Spinal cord (tissue), 10 donors: Measurements from ENCODE around the gene SIGLEC11. TPM values are rescaled to one million over a fixed set of nuclear protein-coding genes. Genes with fewer than 3 reads are reported as not detected.
A peak's percentile ranks its signal among the peaks of the same experiment; 100 is the strongest.

Source experiments
- DNase-seq, 6 donors: peaks; one replicate each; pipeline versions ENCODE4 v3.0.0 to v3.0.0-alpha.2; 2013 to 2015; ENCODE audit warnings: low spot score in 6 of 6, low read depth in 4 of 6
- H3K27ac ChIP-seq: one replicate; pipeline ENCODE4 v1.5.1; 2013; ENCODE audit warnings: low read depth, low read length, control low read depth
- H3K27me3 ChIP-seq: one replicate; pipeline ENCODE4 v1.6.1; 2013; ENCODE audit warnings: low read length; ENCODE audit not compliant: control insufficient read depth, insufficient read depth
- H3K36me3 ChIP-seq: one replicate; pipeline ENCODE4 v1.6.1; 2013; ENCODE audit warnings: low read length; ENCODE audit not compliant: control insufficient read depth, insufficient read depth
- H3K4me1 ChIP-seq: one replicate; pipeline ENCODE4 v1.6.1; 2013; ENCODE audit warnings: low read length; ENCODE audit not compliant: control insufficient read depth, insufficient read depth
- H3K4me3 ChIP-seq: one replicate; pipeline ENCODE4 v1.5.1; 2013; ENCODE audit warnings: low read depth, low read length, control low read depth
- H3K9me3 ChIP-seq: one replicate; pipeline ENCODE4 v1.6.1; 2013; ENCODE audit warnings: low read length; ENCODE audit not compliant: control insufficient read depth, insufficient read depth
- WGBS: methylation state at CpG from one replicate; pipeline ENCODE4 v1.1.5; 2013; ENCODE audit warnings: missing lambda C conversion rate; ENCODE audit not compliant: insufficient coverage; 5-methylcytosine and 5-hydroxymethylcytosine counted together
- polyA plus RNA-seq, 2 donors: library from polyadenylated mRNA; unstranded; fragments of 120-200 nt; gene quantifications; one replicate each; pipeline ENCODE4 v1.2.1, GENCODE V29; 2013; ENCODE audit not compliant: insufficient read length in 2 of 2
- total RNA-seq, 2 donors: library from RNA; depleted of rRNA in 1 of 2; stranded (reverse); fragments of 120-200 nt in 1 of 2; fragments of >200 nt in 1 of 2; gene quantifications; one replicate each; pipeline versions ENCODE4 v1.2.3 to v1.2.4, GENCODE V29; 2013 to 2014
- donor health status: healthy.

The SIGLEC11 gene
- total and polyA plus RNA-seq, 4 donors = 0.52 to 1.7 (median 0.86) TPM

- no peaks in the 10 kb centered on the region for H3K9me3 ChIP-seq
- H3K4me1 ChIP-seq = peaks cover 5% of the 10 kb centered on the region
- H3K36me3 ChIP-seq = peaks cover 88% of the 10 kb centered on the region
- H3K27me3 ChIP-seq = no peaks in the 10 kb centered on the region
- no peak overlapping the region for H3K4me3 ChIP-seq
- DNase-seq = no peak
- WGBS = 91% methylated on average over 14 of the region's 16 CpGs
- no peak overlapping the region for H3K27ac ChIP-seq
Observed at GRCh38 chr19:50000841-50001557, 40.0 kb upstream of the SIGLEC11 start.

- H3K9me3 ChIP-seq = no peaks in the 10 kb centered on the region
- no peak overlapping the region for H3K27ac ChIP-seq
- WGBS = 93% methylated on average over 13 of the region's 20 CpGs
Observed at GRCh38 chr19:50000038-50000840, 39.3 kb upstream of the SIGLEC11 start.

GRCh38 chr19:49999371-50000010, 38.5 kb upstream of the SIGLEC11 start:
- Histone ChIP-seq H3K36me3 (peaks cover 87% of the 10 kb centered on the region), H3K4me3 (no peak overlapping the region), H3K9me3 (no peaks in the 10 kb centered on the region), H3K27me3 (no peaks in the 10 kb centered on the region), H3K4me1 (peaks cover 5% of the 10 kb centered on the region), H3K27ac (no peak overlapping the region)
- DNase-seq = peak in 2 of 6 donors; percentile 49
- WGBS = 66% methylated on average over 5 of the region's 6 CpGs

More at GRCh38 chr19:50000038-50000840, 39.3 kb upstream of the SIGLEC11 start:
- H3K4me1 ChIP-seq = peaks cover 5% of the 10 kb centered on the region
- DNase-seq = no peak
- no peaks in the 10 kb centered on the region for H3K27me3 ChIP-seq
- peaks cover 87% of the 10 kb centered on the region for H3K36me3 ChIP-seq
- H3K4me3 ChIP-seq = no peak overlapping the region

- Histone ChIP-seq H3K9me3 (no peaks in the 10 kb centered on the region), H3K36me3 (peaks cover 86% of the 10 kb centered on the region), H3K27me3 (no peaks in the 10 kb centered on the region), H3K4me1 (peaks cover 5% of the 10 kb centered on the region), H3K4me3 (no peak overlapping the region), H3K27ac (no peak overlapping the region)
- 91% methylated on average over 1 of the region's 5 CpGs for WGBS
- peak in 3 of 6 donors; percentile 7 to 80 (median 44) for DNase-seq
Observed at GRCh38 chr19:49997709-49998108, 36.7 kb upstream of the SIGLEC11 start.

GRCh38 chr19:49988433-49988832, 27.5 kb upstream of the SIGLEC11 start:
- 96% methylated on average over 9 of the region's 9 CpGs for WGBS
- no peak for DNase-seq

GRCh38 chr19:49988007-49988406, 27.0 kb upstream of the SIGLEC11 start:
- Histone ChIP-seq H3K27ac (no peak overlapping the region), H3K4me3 (no peak overlapping the region), H3K36me3 (peaks cover 72% of the 10 kb centered on the region), H3K27me3 (no peaks in the 10 kb centered on the region), H3K9me3 (no peaks in the 10 kb centered on the region), H3K4me1 (no peaks in the 10 kb centered on the region)
- no peak for DNase-seq
- 96% methylated on average over 5 of the region's 5 CpGs for WGBS

More at GRCh38 chr19:49988433-49988832, 27.5 kb upstream of the SIGLEC11 start:
- Histone ChIP-seq H3K27ac (no peak overlapping the region), H3K36me3 (peaks cover 72% of the 10 kb centered on the region), H3K27me3 (no peaks in the 10 kb centered on the region), H3K4me1 (no peaks in the 10 kb centered on the region), H3K4me3 (no peak overlapping the region), H3K9me3 (no peaks in the 10 kb centered on the region)

- Histone ChIP-seq H3K4me1 (no peaks in the 10 kb centered on the region), H3K4me3 (no peak overlapping the region), H3K27me3 (no peaks in the 10 kb centered on the region), H3K36me3 (peaks cover 71% of the 10 kb centered on the region), H3K27ac (no peak overlapping the region), H3K9me3 (no peaks in the 10 kb centered on the region)
- WGBS = 19% methylated on average over 9 of the region's 9 CpGs
- peak; percentile 57 to 93 (median 72) for DNase-seq
Observed at GRCh38 chr19:49987159-49987698, 26.3 kb upstream of the SIGLEC11 start.

- WGBS = 100% methylated on average over 2 of the region's 10 CpGs
- no peaks in the 10 kb centered on the region for H3K4me1 ChIP-seq
- no peaks in the 10 kb centered on the region for H3K27me3 ChIP-seq
- peaks cover 73% of the 10 kb centered on the region for H3K36me3 ChIP-seq
- no peaks in the 10 kb centered on the region for H3K9me3 ChIP-seq
- no peak for DNase-seq
- H3K4me3 ChIP-seq = no peak overlapping the region
- H3K27ac ChIP-seq = no peak overlapping the region
Observed at GRCh38 chr19:49986354-49986753, 25.4 kb upstream of the SIGLEC11 start.

GRCh38 chr19:49985871-49986270, 24.9 kb upstream of the SIGLEC11 start:
- no peaks in the 10 kb centered on the region for H3K27me3 ChIP-seq
- no peak overlapping the region for H3K4me3 ChIP-seq
- no peak overlapping the region for H3K27ac ChIP-seq
- WGBS = 86% methylated on average over 2 of the region's 3 CpGs
- H3K36me3 ChIP-seq = peaks cover 71% of the 10 kb centered on the region
- H3K9me3 ChIP-seq = no peaks in the 10 kb centered on the region
- DNase-seq = no peak
- H3K4me1 ChIP-seq = no peaks in the 10 kb centered on the region
